Activated CD8-positive, alpha-beta T cell treated with anti-CD3 and anti-CD28 coated beads for 36 hours (primary cell): ENCODE results near the gene SPATA20. TPM values are rescaled to one million over a fixed set of nuclear protein-coding genes. Genes with fewer than 3 reads are reported as not detected.

Experiments
- ATAC-seq: fragments of 200-7000 bp; cut with Tn5 transposase; one replicate; pipeline ENCODE4 v1.10.0; 2021; ENCODE audit warnings: mild to moderate bottlenecking, moderate library complexity
- CTCF ChIA-PET: fragments of 350-600 bp; sonication (Branson Sonifier 250); formaldehyde crosslinking; loops from one replicate; lab custom pipeline; 2021; ENCODE audit warnings: antibody characterized with exemption; lab: Charles Lee
- POLR2A ChIA-PET: fragments of 350-600 bp; sonication (Branson Sonifier 250); formaldehyde crosslinking; loops from one replicate; lab custom pipeline; 2021; ENCODE audit warnings: antibody characterized with exemption; lab: Charles Lee
- DNase-seq: peaks from one replicate; pipeline ENCODE4 v3.0.0-alpha.2; 2020
- H3K27ac Mint-ChIP-seq: one replicate; pipeline ENCODE4 v1.8.0; 2021; ENCODE audit warnings: mild to moderate bottlenecking, mixed read lengths
- H3K27me3 Mint-ChIP-seq: one replicate; pipeline ENCODE4 v1.8.0; 2021; ENCODE audit warnings: mixed read lengths
- H3K36me3 Mint-ChIP-seq: one replicate; pipeline ENCODE4 v1.8.0; 2021; ENCODE audit warnings: low read depth, mixed read lengths
- H3K4me1 Mint-ChIP-seq: one replicate; pipeline ENCODE4 v1.8.0; 2021; ENCODE audit warnings: low read depth, mixed read lengths
- H3K4me3 Mint-ChIP-seq: one replicate; pipeline ENCODE4 v1.8.0; 2021; ENCODE audit warnings: mild to moderate bottlenecking, moderate library complexity, mixed read lengths
- H3K9me3 Mint-ChIP-seq: one replicate; pipeline ENCODE4 v1.8.0; 2021; ENCODE audit warnings: mixed read lengths
- CTCF ChIP-seq: fragments of 200-600 bp; IDR thresholded peaks from one replicate; pipeline ENCODE4 v1.8.0; 2022; ENCODE audit warnings: antibody characterized with exemption, mild to moderate bottlenecking
- intact Hi-C: fragments of 100-400 bp; cut with micrococcal nuclease; formaldehyde crosslinking; loops from one replicate; pipeline ENCODE4 v1.10.0; 2022
- total RNA-seq, 2 experiments: library from RNA; stranded (reverse); gene quantifications; one replicate each; pipeline ENCODE4 v1.2.3, GENCODE V29; 2021

The SPATA20 gene
- total RNA-seq, 2 experiments from 2014 or later, result 29.0 to 36.2 TPM

DNA sequence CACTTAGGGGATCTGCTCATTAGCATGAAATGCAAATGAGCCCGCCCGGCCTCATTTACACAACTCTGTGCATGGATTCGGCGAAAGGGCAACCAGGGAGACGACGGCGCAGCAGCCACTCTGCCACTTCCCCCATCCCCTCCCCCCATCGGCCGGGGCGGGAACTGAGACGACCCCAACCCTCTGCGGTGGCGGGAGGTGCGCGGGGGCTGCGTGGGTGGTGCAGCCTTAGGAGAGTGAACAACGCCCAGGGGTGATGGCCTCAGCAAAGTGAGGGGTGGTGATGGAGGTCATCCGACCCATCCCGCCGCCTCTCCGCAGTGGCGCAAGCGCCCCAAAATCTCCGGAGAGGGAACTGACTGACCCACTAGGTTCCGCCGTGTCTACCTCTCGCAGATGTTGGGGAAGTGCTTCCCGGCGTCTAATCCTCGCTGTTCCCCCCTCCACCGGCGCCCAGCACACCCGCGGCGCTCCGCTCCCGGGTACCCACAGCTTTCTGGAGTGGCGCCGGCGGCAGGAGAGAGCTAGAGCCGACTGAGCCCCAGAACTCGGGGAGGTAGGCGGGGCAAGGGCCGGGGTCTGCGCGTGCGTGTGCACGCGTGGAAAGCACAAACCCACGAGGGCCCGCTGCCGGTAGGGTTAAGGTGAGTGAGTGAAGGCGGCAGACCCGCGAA lies 12.1 kb downstream of the SPATA20 start:
- peaks cover 46% of the 10 kb centered on the region for H3K27me3 Mint-ChIP-seq
- no peak for ATAC-seq
- peaks cover 4% of the 10 kb centered on the region for H3K36me3 Mint-ChIP-seq
- DNase-seq, result peak; percentile 42
- intact Hi-C loops, result no loop called here
- H3K4me1 Mint-ChIP-seq, result peaks cover 19% of the 10 kb centered on the region
- H3K27ac Mint-ChIP-seq, result no peak overlapping the region
- H3K9me3 Mint-ChIP-seq, result no peaks in the 10 kb centered on the region
- POLR2A ChIA-PET, result interaction anchor here (0.9 to 1.6 kb wide), 2 partner anchors 80 to 186 kb away, joined by 4 read pairs; partner anchors contain the start of genes EME1, MRPL27 and RSAD1
- CTCF ChIA-PET, result interaction anchor here (0.9 to 2.1 kb wide), 7 partner anchors 8 to 197 kb away, joined by 3 to 6 read pairs (median 3); no protein-coding TSS in a partner anchor
- no peak for TF ChIP-seq CTCF
- H3K4me3 Mint-ChIP-seq, result peak overlapping the region; percentile 62

DNA sequence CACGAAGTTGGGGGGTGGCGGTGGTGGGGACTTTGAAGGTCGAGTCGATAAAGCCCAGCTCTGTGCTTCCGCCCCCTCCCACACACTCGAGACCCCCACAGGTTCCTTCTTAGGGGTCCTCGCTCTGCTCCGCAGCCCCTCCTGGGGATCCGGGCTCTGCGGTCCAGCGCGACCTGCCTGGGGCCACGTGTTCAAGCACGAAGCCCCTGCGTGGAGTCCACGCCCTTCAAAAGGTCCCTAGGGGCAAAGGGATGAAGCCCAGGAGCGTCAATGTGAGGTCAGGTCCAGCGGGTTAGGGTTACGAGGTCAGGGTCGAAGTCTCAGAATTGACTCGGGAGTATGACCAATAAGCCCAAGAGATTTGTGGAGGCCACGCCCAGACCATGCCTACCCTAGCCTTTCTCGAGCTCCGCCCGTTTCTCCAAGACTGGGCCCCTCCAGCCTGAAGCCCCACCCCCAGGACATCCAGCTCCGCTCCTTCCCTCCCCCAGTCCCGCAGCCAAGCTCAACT lies 12.8 kb downstream of the SPATA20 start:
- ChIA-PET CTCF (interaction anchor here (0.8 to 2.1 kb wide), 10 partner anchors 9 to 197 kb away, joined by 3 to 6 read pairs (median 3); no protein-coding TSS in a partner anchor), POLR2A (interaction anchor here (0.9 to 1.6 kb wide), 2 partner anchors 80 to 187 kb away, joined by 4 read pairs; partner anchors contain the start of genes EME1, MRPL27 and RSAD1)
- H3K27ac Mint-ChIP-seq, result no peak overlapping the region
- peaks cover 19% of the 10 kb centered on the region for H3K4me1 Mint-ChIP-seq
- ATAC-seq (peak; percentile 38), DNase-seq (peak; percentile 63)
- TF ChIP-seq CTCF, result no peak
- peaks cover 50% of the 10 kb centered on the region for H3K27me3 Mint-ChIP-seq
- intact Hi-C loops, result no loop called here
- H3K4me3 Mint-ChIP-seq, result peak overlapping the region; percentile 62
- no peaks in the 10 kb centered on the region for H3K9me3 Mint-ChIP-seq
- peaks cover 4% of the 10 kb centered on the region for H3K36me3 Mint-ChIP-seq

- H3K4me3 Mint-ChIP-seq, result peak within 1 kb of the TSS; percentile 62
- no peak for TF ChIP-seq CTCF
- H3K27me3 Mint-ChIP-seq, result peaks cover 53% of the 10 kb centered on the region
- peaks cover 19% of the 10 kb centered on the region for H3K4me1 Mint-ChIP-seq
- H3K36me3 Mint-ChIP-seq, result peaks cover 3% of the 10 kb centered on the region
- peak; percentile 89 for DNase-seq
- H3K9me3 Mint-ChIP-seq, result no peaks in the 10 kb centered on the region
- ChIA-PET CTCF (interaction anchor here (0.8 to 2.1 kb wide), 10 partner anchors 9 to 198 kb away, joined by 3 to 6 read pairs (median 4); no protein-coding TSS in a partner anchor), POLR2A (interaction anchor here (0.9 to 1.6 kb wide), 2 partner anchors 81 to 187 kb away, joined by 4 read pairs; partner anchors contain the start of genes EME1, MRPL27 and RSAD1)
- peak; percentile 88 for ATAC-seq
- no peak within 1 kb of the TSS for H3K27ac Mint-ChIP-seq
- intact Hi-C loops, result no loop called here
Observed at GRCh38 chr17:50560185-50560824, 13.3 kb downstream of the SPATA20 start, which contains the start of gene CACNA1G. Gene CACNA1G, plus strand, starts transcription at chr17:50560715. Its CDS starts 745 bp downstream, at chr17:50561460.

DNA sequence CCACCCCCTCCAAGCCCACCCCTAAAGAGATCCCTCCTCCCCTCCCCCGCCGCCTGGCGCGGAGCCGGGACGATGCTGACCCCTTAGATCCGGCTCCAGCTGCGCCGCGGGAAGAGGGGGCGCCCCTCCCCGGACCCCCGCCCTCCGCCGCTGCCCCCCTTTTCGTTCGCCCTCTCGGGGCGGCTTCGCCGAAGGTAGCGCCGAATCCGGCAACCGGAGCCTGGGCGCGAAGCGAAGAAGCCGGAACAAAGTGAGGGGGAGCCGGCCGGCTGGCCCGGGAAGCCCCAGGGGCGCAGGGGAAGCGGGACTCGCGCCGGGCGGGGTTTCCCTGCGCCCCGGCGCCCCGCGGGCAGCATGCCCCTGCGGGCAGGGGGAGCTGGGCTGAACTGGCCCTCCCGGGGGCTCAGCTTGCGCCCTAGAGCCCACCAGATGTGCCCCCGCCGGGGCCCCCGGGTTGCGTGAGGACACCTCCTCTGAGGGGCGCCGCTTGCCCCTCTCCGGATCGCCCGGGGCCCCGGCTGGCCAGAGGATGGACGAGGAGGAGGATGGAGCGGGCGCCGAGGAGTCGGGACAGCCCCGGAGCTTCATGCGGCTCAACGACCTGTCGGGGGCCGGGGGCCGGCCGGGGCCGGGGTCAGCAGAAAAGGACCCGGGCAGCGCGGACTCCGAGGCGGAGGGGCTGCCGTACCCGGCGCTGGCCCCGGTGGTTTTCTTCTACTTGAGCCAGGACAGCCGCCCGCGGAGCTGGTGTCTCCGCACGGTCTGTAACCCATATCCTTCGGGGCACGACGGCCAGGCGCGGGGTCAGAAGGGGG lies 14.2 kb downstream of the SPATA20 start:
- DNase-seq (peak; percentile 24), ATAC-seq (peak; percentile 15)
- Mint-ChIP-seq H3K27ac (no peak overlapping the region), H3K9me3 (no peaks in the 10 kb centered on the region), H3K27me3 (peaks cover 58% of the 10 kb centered on the region), H3K4me3 (no peak overlapping the region), H3K4me1 (peaks cover 19% of the 10 kb centered on the region), H3K36me3 (no peaks in the 10 kb centered on the region)
- ChIA-PET POLR2A (interaction anchor here (0.5 to 1.6 kb wide), 2 partner anchors 41 to 82 kb away, joined by 3 to 4 read pairs; partner anchors contain the start of gene RSAD1), CTCF (interaction anchor here (1.2 to 2.6 kb wide), 7 partner anchors 10 to 78 kb away, joined by 3 to 11 read pairs (median 4); no protein-coding TSS in a partner anchor)
- no peak for TF ChIP-seq CTCF
- intact Hi-C loops, result no loop called here
